ENCODE results near the gene SLC16A10. TPM values are rescaled to one million over a fixed set of nuclear protein-coding genes. Genes with fewer than 3 reads are reported as not detected.

Gene SLC16A10
- total and polyA plus RNA-seq, 2 of the 8 experiments (the other 6 are each of a cell fraction or from before 2014, with no cell fraction given), result 18.6 to 23.2 TPM

- WGBS, 2 experiments (ENCODE audit: extremely low coverage in 1 of 2, insufficient coverage in 1 of 2, insufficient read length in 1 of 2, insufficient replicate concordance in 2 of 2, low coverage in 1 of 2, low lambda C conversion rate in 2 of 2, missing lambda C conversion rate in 1 of 2), result 87% methylated on average over 2 of the region's 2 CpGs; no CpG with 5 or more reads in 1 of the 2 experiments
Measured at GRCh38 chr6:111228094-111228493, 140.8 kb downstream of the SLC16A10 start.

More at GRCh38 chr6:111228094-111228493, 140.8 kb downstream of the SLC16A10 start:
- no peak overlapping the region for H4K5ac ChIP-seq (ENCODE audit: insufficient read length, low read depth, low read length)
- no peak overlapping the region for H2AK5ac ChIP-seq (ENCODE audit: low read depth, low read length)
- no peak overlapping the region for H3K9ac ChIP-seq (replicated peaks in 1 of 4; ENCODE audit: extremely low read depth in 1 of 4, low read depth in 3 of 4, low read length in 3 of 4)
- DNase-seq (ENCODE audit: low read depth in 1 of 2, low spot score in 2 of 2), result no peak
- no peak overlapping the region for H2AFZ ChIP-seq (ENCODE audit: low read length)
- POLR2A ChIA-PET (ENCODE audit: partially characterized antibody), result no interaction called here
- H3K18ac ChIP-seq (ENCODE audit: extremely low read depth, low read length), result no peak overlapping the region
- H2BK12ac ChIP-seq (ENCODE audit: low read depth, low read length), result no peak overlapping the region
- H3K27me3 ChIP-seq (replicated peaks in 1 of 4; ENCODE audit: control insufficient read depth in 3 of 4, extremely low read depth in 1 of 4, insufficient read depth in 3 of 4, low read length in 3 of 4), result no peaks in the 10 kb centered on the region
- H2BK20ac ChIP-seq (ENCODE audit: low read length), result no peak overlapping the region
- no peaks in the 10 kb centered on the region for H3K79me2 ChIP-seq (ENCODE audit: control insufficient read depth in 1 of 2, insufficient read depth in 2 of 2, low read length in 2 of 2)
- no peak overlapping the region for H2BK15ac ChIP-seq (ENCODE audit: low read length)
- H3K4ac ChIP-seq (replicated peaks; ENCODE audit: insufficient read length, low read depth, low read length), result no peak overlapping the region
- no peak overlapping the region for H4K8ac ChIP-seq (ENCODE audit: extremely low read depth, insufficient read depth, low read length)
- no peak overlapping the region for H4K91ac ChIP-seq (replicated peaks; ENCODE audit: insufficient read length, low read length)
- H3K9me3 ChIP-seq (ENCODE audit: insufficient read depth in 2 of 2, low read depth in 1 of 2, low read length in 1 of 2), result no peaks in the 10 kb centered on the region
- CTCF ChIA-PET (ENCODE audit: partially characterized antibody), result interaction anchor here (1.4 to 2.4 kb wide), 2 partner anchors 18 to 31 kb away, joined by 6 to 13 read pairs; a partner anchor contains a TSS
- no peaks in the 10 kb centered on the region for H4K20me1 ChIP-seq (replicated peaks in 1 of 2; ENCODE audit: control insufficient read depth in 1 of 2, insufficient read depth in 2 of 2, low read length in 2 of 2)
- no peak overlapping the region for H2BK5ac ChIP-seq (ENCODE audit: low read depth, low read length)
- H3K56ac ChIP-seq (replicated peaks; ENCODE audit: insufficient read length, low read depth, low read length), result no peak overlapping the region
- no peak overlapping the region for H3K14ac ChIP-seq (ENCODE audit: insufficient read length)
- no peak for TF ChIP-seq PHF8 (conservative IDR thresholded peaks at IDR 0.05; ENCODE audit: low read depth, low read length)
- no peak for TF ChIP-seq JUN (IDR thresholded peaks at IDR 0.05; ENCODE audit: low read depth, low read length)
- no peak for TF ChIP-seq JUND (IDR thresholded peaks at IDR 0.05; ENCODE audit: low read length)
- TF ChIP-seq KDM4A (IDR thresholded peaks at IDR 0.05; ENCODE audit: low read depth, low read length, severe bottlenecking), result no peak
- TF ChIP-seq HDAC2 (IDR thresholded peaks at IDR 0.05; ENCODE audit: borderline replicate concordance in 1 of 2, low read depth in 2 of 2, low read length in 2 of 2), result no peak
- no peak for TF ChIP-seq FOSL1 (IDR thresholded peaks at IDR 0.05; ENCODE audit: insufficient read depth, low read depth, low read length)
- TF ChIP-seq CTBP2 (IDR thresholded peaks at IDR 0.05; ENCODE audit: borderline replicate concordance, insufficient read depth, insufficient read length, low read length), result no peak
- TF ChIP-seq, protein P1, sequence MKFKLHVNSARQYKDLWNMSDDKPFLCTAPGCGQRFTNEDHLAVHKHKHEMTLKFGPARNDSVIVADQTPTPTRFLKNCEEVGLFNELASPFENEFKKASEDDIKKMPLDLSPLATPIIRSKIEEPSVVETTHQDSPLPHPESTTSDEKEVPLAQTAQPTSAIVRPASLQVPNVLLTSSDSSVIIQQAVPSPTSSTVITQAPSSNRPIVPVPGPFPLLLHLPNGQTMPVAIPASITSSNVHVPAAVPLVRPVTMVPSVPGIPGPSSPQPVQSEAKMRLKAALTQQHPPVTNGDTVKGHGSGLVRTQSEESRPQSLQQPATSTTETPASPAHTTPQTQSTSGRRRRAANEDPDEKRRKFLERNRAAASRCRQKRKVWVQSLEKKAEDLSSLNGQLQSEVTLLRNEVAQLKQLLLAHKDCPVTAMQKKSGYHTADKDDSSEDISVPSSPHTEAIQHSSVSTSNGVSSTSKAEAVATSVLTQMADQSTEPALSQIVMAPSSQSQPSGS (IDR thresholded peaks at IDR 0.05; ENCODE audit: low read length), result no peak
- TF ChIP-seq EP300 (IDR thresholded peaks at IDR 0.05; ENCODE audit: borderline replicate concordance in 1 of 2, low read depth in 2 of 2, low read length in 2 of 2), result no peak
- no peak for TF ChIP-seq E2F6 (IDR thresholded peaks at IDR 0.05)
- H3K36me3 ChIP-seq (ENCODE audit: control insufficient read depth in 2 of 4, insufficient read depth in 4 of 4, low read length in 3 of 4), result no peaks in the 10 kb centered on the region
- H3K23ac ChIP-seq (ENCODE audit: insufficient read length), result no peak overlapping the region
- H3K27ac ChIP-seq (ENCODE audit: low read depth, low read length), result no peak overlapping the region
- FAIRE-seq, result no peak
- no peaks in the 10 kb centered on the region for H3K79me1 ChIP-seq (ENCODE audit: low read depth, low read length)
- no peak overlapping the region for H3K4me3 ChIP-seq (ENCODE audit: extremely low read depth in 1 of 4, insufficient read depth in 2 of 4, low read depth in 3 of 4, low read length in 4 of 4)
- H3K23me2 ChIP-seq (ENCODE audit: low read depth, low read length), result no peaks in the 10 kb centered on the region
- no peaks in the 10 kb centered on the region; a peak in 2 of 7 replicates for H3K4me1 ChIP-seq (replicated peaks in 1 of 4; ENCODE audit: control insufficient read depth in 3 of 4, insufficient read depth in 4 of 4, low read length in 3 of 4)
- no peak overlapping the region for H3K4me2 ChIP-seq (ENCODE audit: insufficient read depth in 1 of 2, low read depth in 2 of 2, low read length in 2 of 2)
- no peak overlapping the region for H2BK120ac ChIP-seq (replicated peaks; ENCODE audit: low read depth, low read length)
